Activated CD4-positive, alpha-beta memory T cell treated with anti-CD3 and anti-CD28 coated beads for 36 hours (primary cell): Measurements from ENCODE around the gene EFNA5. TPM values are rescaled to one million over a fixed set of nuclear protein-coding genes. Genes with fewer than 3 reads are reported as not detected.

Source experiments
- CTCF ChIA-PET: fragments of 350-600 bp; sonication (Branson Sonifier 250); formaldehyde crosslinking; loops from one replicate; lab custom pipeline; 2021; ENCODE audit warnings: antibody characterized with exemption, inconsistent platforms; lab: Charles Lee
- POLR2A ChIA-PET: fragments of 350-600 bp; sonication (Branson Sonifier 250); formaldehyde crosslinking; loops from one replicate; lab custom pipeline; 2021; ENCODE audit warnings: antibody characterized with exemption; lab: Charles Lee
- DNase-seq: peaks from one replicate; pipeline ENCODE4 v3.0.0-alpha.2; 2020
- H3K27ac Mint-ChIP-seq: one replicate; pipeline ENCODE4 v1.8.0; 2021; ENCODE audit warnings: mixed read lengths
- H3K27me3 Mint-ChIP-seq: one replicate; pipeline ENCODE4 v1.8.0; 2021; ENCODE audit warnings: mixed read lengths
- H3K36me3 Mint-ChIP-seq: one replicate; pipeline ENCODE4 v1.8.0; 2021; ENCODE audit warnings: mixed read lengths
- H3K4me1 Mint-ChIP-seq: one replicate; pipeline ENCODE4 v1.8.0; 2021; ENCODE audit warnings: low read depth, mixed read lengths
- H3K4me3 Mint-ChIP-seq: one replicate; pipeline ENCODE4 v1.8.0; 2021; ENCODE audit warnings: mild to moderate bottlenecking, mixed read lengths
- H3K9me3 Mint-ChIP-seq: one replicate; pipeline ENCODE4 v1.8.0; 2021; ENCODE audit warnings: mixed read lengths
- intact Hi-C: fragments of 100-400 bp; cut with micrococcal nuclease; formaldehyde crosslinking; loops from one replicate; pipeline ENCODE4 v1.15.1; 2023
- total RNA-seq, 2 experiments: library from RNA; stranded (reverse); gene quantifications; one replicate each; pipeline ENCODE4 v1.2.3, GENCODE V29; 2021

The EFNA5 gene
- total RNA-seq, 2 experiments from 2014 or later = not detected

DNA sequence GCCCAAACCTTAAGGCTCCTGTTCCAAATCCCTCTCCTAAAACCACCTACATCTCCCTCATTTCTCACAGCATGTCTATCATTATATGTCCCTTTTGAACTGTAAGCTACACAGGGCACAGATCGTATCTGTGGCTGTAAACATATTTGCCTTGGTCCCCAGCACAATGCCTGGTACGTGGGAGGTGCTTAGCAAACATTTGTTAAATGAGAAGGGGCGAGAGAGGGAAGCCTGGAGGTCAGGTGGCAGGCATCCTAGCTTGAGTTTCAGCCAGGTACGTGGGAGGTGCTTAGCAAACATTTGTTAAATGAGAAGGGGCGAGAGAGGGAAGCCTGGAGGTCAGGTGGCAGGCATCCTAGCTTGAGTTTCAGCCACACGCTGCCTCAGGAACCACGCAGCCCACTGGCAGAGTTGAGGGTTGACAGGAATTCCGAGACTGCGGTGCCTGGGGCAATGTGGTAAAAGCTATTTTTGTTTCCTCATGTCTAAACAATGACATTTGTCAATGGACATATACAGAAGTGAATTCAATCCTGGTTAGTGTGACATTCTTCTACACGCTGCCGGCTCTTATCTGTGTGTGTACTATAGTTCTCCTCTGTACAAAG lies 113.6 kb downstream of the EFNA5 start:
- Mint-ChIP-seq H3K36me3 (no peaks in the 10 kb centered on the region), H3K4me1 (no peaks in the 10 kb centered on the region), H3K27ac (no peak overlapping the region), H3K4me3 (no peak overlapping the region), H3K27me3 (peaks cover 7% of the 10 kb centered on the region), H3K9me3 (no peaks in the 10 kb centered on the region)
- ChIA-PET CTCF (interaction anchor here (1.8 kb wide), 1 partner anchor 15 kb away, joined by 6 read pairs; no protein-coding TSS in a partner anchor), POLR2A (no interaction called here)
- no peak for DNase-seq
- intact Hi-C loops = no loop called here

DNA sequence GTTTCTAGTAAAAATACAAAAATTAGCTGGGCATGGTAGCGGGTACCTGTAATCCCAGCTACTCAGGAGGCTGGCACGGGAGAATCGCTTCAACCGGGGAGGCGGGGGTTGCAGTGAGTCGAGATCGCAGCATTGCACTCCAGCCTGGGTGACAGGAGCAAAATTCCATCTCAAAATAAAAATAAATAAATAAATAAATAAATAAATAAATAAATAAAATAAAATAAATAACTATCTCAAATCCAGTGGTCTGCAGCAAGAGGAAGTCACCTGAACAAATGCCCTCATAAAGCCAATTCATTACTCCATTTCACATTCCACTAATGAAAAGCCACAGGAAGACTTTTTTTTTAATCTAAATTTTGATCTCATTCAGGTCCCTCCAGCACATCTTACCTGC lies 114.2 kb downstream of the EFNA5 start:
- ChIA-PET CTCF (interaction anchor here (4.2 kb wide), 1 partner anchor 15 kb away, joined by 14 read pairs; no protein-coding TSS in a partner anchor), POLR2A (no interaction called here)
- intact Hi-C loops = no loop called here
- no peak overlapping the region for H3K27ac Mint-ChIP-seq
- H3K4me1 Mint-ChIP-seq = no peaks in the 10 kb centered on the region
- no peaks in the 10 kb centered on the region for H3K36me3 Mint-ChIP-seq
- peaks cover 7% of the 10 kb centered on the region for H3K27me3 Mint-ChIP-seq
- H3K4me3 Mint-ChIP-seq = no peak overlapping the region
- no peaks in the 10 kb centered on the region for H3K9me3 Mint-ChIP-seq
- no peak for DNase-seq

DNA sequence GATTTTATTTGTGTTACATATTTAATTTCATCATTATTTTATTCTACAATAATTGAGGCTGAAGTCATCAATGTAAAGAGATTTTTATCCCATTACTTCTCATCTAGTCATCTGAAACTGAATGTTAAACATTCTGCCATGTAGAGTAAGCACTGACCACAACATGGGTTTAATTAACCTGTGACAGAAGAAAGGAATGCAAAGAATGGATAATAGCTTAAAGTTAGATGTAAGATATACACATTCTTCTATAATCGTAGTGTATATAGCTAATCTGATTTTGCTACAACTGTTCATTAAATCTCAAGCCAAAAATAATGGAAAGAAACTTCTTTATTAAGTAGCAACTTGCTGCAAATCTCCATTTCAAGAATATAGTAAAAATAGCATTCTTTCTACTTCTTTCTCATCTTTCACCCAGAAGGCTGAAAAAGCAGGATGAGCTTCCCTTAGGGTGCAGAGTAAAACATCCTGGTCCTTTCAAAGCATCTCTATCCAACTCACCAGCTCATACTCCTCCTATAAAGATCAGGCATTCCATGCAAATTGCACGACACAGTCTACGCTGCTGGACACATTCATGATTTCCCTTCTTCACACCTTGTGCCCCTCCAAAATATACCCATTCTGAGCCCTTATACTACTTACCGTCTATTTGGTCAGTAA lies 115.2 kb downstream of the EFNA5 start:
- Mint-ChIP-seq H3K27me3 (peaks cover 7% of the 10 kb centered on the region), H3K36me3 (no peaks in the 10 kb centered on the region), H3K4me3 (no peak overlapping the region), H3K9me3 (no peaks in the 10 kb centered on the region), H3K27ac (no peak overlapping the region), H3K4me1 (no peaks in the 10 kb centered on the region)
- intact Hi-C loops = no loop called here
- CTCF ChIA-PET = interaction anchor here (0.8 to 4.2 kb wide), 2 partner anchors 16 to 95 kb away, joined by 3 to 14 read pairs; no protein-coding TSS in a partner anchor
- DNase-seq = no peak
- POLR2A ChIA-PET = no interaction called here

DNA sequence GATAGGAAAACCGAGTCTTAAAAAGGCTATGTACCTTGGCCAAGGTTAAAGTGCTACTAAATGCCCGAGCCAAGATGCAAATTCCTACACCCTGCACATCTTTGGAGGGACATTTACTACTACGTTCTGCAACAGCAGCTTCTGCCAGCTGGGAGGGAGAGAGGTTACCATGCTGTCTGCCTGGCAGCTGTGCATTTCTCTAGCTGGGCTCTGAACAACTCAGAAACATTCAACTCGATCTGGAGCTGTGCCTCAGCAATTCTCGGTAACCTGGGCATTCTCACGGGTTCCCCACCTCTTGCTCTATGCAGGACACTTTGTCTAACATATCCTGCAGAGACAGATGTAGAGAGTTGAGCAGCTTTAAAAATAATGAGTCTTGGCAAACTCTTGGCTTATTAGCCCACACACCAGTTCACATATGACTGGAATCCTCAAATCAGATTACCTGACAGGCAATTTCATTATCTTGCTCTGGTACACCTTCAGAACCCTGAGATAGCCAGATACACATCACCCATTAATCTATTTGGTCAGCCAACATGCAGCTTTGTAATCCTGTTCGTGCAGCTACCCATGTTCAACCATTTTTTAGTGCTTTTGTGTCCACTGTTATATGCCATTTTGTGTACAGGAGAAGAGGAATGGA lies 115.8 kb downstream of the EFNA5 start:
- intact Hi-C loops = no loop called here
- Mint-ChIP-seq H3K27ac (no peak overlapping the region), H3K9me3 (no peaks in the 10 kb centered on the region), H3K4me1 (no peaks in the 10 kb centered on the region), H3K4me3 (no peak overlapping the region), H3K27me3 (peaks cover 7% of the 10 kb centered on the region), H3K36me3 (no peaks in the 10 kb centered on the region)
- ChIA-PET POLR2A (no interaction called here), CTCF (interaction anchor here (4.2 kb wide), 1 partner anchor 17 kb away, joined by 14 read pairs; no protein-coding TSS in a partner anchor)
- DNase-seq = no peak

DNA sequence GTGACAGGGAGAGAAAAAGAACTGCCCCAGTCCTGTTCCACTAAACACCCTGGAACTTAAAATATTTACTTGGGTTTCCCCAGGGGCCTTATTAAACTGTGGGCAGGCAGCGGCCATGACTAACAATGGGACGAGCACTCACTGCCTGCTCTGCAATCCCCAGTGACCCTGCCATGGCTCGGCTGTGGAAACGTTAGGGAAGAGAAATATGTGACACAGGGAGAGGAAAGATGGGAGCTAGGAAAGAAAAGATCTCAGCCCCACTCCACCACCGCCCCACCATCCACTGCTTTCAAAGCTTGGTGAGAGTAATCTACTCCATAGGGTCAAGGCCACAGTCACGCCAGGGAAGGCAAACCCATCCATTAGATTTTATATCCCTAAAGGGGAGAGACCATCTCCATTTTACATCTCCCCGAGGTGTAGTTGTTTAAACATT lies 117.6 kb downstream of the EFNA5 start:
- no peak overlapping the region for H3K27ac Mint-ChIP-seq
- no peaks in the 10 kb centered on the region for H3K36me3 Mint-ChIP-seq
- no peak overlapping the region for H3K4me3 Mint-ChIP-seq
- intact Hi-C loops = no loop called here
- no peaks in the 10 kb centered on the region for H3K4me1 Mint-ChIP-seq
- peaks cover 7% of the 10 kb centered on the region for H3K27me3 Mint-ChIP-seq
- no peaks in the 10 kb centered on the region for H3K9me3 Mint-ChIP-seq
- DNase-seq = no peak
- ChIA-PET POLR2A (no interaction called here), CTCF (interaction anchor here (0.6 to 4.2 kb wide), 2 partner anchors 19 to 99 kb away, joined by 3 to 14 read pairs; no protein-coding TSS in a partner anchor)

DNA sequence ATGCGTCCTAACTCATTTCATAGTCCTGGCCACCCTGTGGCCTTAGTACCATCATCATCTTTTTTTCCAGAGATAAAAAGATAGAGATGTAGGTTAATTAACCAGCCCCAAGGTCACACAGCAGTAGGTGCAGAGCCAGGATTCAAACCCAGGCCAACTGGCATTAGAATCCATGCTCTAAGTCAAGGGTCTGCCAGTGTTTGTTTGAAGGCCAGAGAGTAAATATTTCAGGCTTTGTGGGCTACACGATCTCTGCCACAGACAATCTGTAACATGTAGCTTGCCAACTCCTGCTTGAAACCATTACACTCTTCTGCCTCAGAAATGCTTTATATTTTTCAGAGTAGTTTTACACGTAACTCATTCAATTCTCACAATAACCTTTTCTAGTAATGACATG lies 119.6 kb downstream of the EFNA5 start:
- CTCF ChIA-PET = no interaction called here
- no peaks in the 10 kb centered on the region for H3K9me3 Mint-ChIP-seq
- H3K36me3 Mint-ChIP-seq = no peaks in the 10 kb centered on the region
- H3K4me1 Mint-ChIP-seq = no peaks in the 10 kb centered on the region
- H3K4me3 Mint-ChIP-seq = no peak overlapping the region
- peaks cover 6% of the 10 kb centered on the region for H3K27me3 Mint-ChIP-seq
- DNase-seq = no peak
- H3K27ac Mint-ChIP-seq = no peak overlapping the region
- intact Hi-C loops = no loop called here
- POLR2A ChIA-PET = no interaction called here

DNA sequence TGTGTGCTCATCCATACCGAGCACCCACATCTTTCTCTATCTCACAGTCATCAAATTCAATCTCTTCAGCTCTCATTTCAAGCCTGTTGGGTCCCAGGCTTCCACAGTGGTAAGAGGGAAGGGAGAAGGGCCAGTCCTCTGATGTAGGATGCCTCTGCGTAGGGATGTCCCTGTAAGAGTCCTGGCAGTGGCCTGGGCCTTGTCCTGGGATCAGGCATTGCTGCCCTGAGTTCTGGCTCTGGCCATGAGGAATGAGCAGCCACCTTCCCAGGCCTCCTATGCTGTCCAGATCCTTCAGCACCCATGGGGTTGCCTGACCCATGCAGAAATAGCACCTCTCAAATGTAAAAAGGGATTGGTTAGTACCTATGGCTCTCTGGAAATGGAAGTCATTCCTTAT lies 121.2 kb downstream of the EFNA5 start:
- ChIA-PET CTCF (no interaction called here), POLR2A (no interaction called here)
- no peaks in the 10 kb centered on the region for H3K9me3 Mint-ChIP-seq
- H3K4me1 Mint-ChIP-seq = no peaks in the 10 kb centered on the region
- no peak overlapping the region for H3K27ac Mint-ChIP-seq
- no peak overlapping the region for H3K4me3 Mint-ChIP-seq
- intact Hi-C loops = no loop called here
- no peaks in the 10 kb centered on the region for H3K36me3 Mint-ChIP-seq
- DNase-seq = no peak
- peaks cover 2% of the 10 kb centered on the region for H3K27me3 Mint-ChIP-seq

DNA sequence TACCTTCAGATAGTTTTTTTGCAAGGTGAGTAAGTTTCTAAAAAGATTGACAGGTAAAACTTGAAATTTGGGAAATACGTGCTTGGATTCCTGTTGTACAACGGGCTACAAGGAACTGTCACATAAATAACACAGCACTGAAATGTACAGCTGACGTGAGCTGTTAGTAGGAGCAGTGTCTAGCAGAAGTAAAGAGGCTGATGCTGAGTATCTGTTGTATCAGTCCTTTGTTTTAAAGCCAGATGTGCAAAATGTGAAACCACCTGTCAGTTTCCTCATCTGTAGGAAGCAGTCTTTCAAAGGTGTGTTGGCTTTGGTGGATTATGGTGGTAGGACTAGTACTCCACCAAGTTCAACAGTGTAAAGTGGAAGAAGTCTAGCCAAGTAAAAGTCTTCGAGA lies 122.3 kb downstream of the EFNA5 start:
- no peaks in the 10 kb centered on the region for H3K36me3 Mint-ChIP-seq
- ChIA-PET POLR2A (no interaction called here), CTCF (no interaction called here)
- intact Hi-C loops = no loop called here
- no peaks in the 10 kb centered on the region for H3K27me3 Mint-ChIP-seq
- no peak for DNase-seq
- no peaks in the 10 kb centered on the region for H3K4me1 Mint-ChIP-seq
- H3K4me3 Mint-ChIP-seq = no peak overlapping the region
- no peaks in the 10 kb centered on the region for H3K9me3 Mint-ChIP-seq
- no peak overlapping the region for H3K27ac Mint-ChIP-seq

DNA sequence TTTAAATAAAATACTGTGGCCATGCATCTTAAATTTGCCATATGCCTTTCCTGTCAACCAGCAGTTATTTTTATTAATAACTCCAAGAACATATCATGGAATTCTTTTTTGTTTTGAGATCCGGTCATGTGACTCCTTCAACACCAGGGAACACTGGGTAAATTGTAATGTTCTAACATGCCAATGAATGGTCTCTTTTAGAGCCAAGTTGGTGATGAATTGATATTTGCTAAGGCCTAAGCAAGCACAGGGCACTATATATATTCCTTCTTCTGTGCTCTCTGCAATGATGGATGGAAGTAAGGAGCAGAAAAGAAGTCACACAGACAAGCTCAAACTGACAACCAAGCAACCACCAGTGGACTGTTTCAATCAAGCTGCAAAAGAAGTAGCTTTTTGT lies 124.0 kb downstream of the EFNA5 start:
- intact Hi-C loops = no loop called here
- POLR2A ChIA-PET = no interaction called here
- Mint-ChIP-seq H3K27ac (no peak overlapping the region), H3K9me3 (no peaks in the 10 kb centered on the region), H3K27me3 (no peaks in the 10 kb centered on the region), H3K4me1 (no peaks in the 10 kb centered on the region), H3K36me3 (no peaks in the 10 kb centered on the region), H3K4me3 (no peak overlapping the region)
- CTCF ChIA-PET = no interaction called here
- no peak for DNase-seq

DNA sequence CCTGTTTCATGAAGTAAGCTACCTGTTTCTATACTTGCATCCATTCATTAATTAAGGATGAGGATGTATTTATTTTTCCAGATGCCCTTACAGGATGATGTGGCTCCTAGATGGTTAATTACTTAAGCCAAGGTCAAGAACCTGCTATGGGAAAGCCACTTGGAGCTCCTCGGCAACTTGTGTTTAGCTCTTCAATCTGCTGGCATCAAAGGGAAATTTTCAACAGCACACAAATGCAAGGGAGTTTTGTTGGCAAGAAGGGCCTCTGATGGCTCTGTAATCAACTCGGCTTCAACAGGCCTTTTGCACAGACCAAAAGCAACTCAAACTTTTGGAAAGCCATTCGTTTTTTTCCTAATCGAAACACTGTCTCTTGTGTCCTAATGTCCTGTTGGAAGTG lies 125.3 kb downstream of the EFNA5 start:
- H3K4me3 Mint-ChIP-seq = no peak overlapping the region
- ChIA-PET CTCF (no interaction called here), POLR2A (no interaction called here)
- no peaks in the 10 kb centered on the region for H3K9me3 Mint-ChIP-seq
- DNase-seq = no peak
- H3K36me3 Mint-ChIP-seq = no peaks in the 10 kb centered on the region
- intact Hi-C loops = no loop called here
- H3K4me1 Mint-ChIP-seq = no peaks in the 10 kb centered on the region
- H3K27me3 Mint-ChIP-seq = no peaks in the 10 kb centered on the region
- H3K27ac Mint-ChIP-seq = no peak overlapping the region

DNA sequence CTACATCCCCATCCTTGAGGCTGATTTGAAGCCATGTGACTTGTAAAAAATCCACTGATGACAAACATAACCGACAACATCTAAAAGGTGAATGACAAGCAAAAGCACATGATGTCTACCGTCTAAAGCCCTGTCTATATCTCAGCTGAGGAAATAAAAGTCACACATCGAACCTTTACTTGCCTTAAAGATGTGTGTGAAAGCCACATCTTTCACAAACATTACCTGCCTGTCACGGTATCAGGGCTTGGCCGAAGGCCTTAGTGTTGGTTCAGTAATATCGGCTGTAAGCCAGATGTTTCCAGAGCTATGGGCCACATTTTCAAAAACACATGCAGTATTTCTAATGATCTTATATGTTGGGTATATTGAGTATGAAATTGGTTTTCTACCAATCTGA lies 125.8 kb downstream of the EFNA5 start:
- Mint-ChIP-seq H3K9me3 (no peaks in the 10 kb centered on the region), H3K27ac (no peak overlapping the region), H3K4me3 (no peak overlapping the region), H3K27me3 (no peaks in the 10 kb centered on the region), H3K4me1 (no peaks in the 10 kb centered on the region), H3K36me3 (no peaks in the 10 kb centered on the region)
- ChIA-PET CTCF (no interaction called here), POLR2A (no interaction called here)
- intact Hi-C loops = no loop called here
- DNase-seq = no peak

DNA sequence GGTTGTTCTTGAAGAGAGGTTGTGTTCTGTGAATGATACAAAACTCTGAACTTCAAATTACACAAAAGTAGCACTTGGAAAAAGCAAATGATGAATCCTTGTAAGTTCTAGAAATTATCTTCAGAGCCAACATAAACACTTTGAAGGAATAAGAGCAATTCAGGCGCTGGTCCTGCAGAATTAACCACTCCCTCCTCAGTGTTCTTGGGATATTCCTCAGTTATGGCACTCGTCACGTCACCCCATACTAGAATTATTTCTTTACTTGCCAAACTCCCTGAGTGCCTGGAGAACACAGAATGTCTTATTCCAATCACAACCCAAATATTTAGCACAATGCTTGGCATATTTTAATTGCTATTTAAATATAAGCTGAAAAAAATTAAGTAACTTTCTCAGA lies 126.3 kb downstream of the EFNA5 start:
- no peak overlapping the region for H3K4me3 Mint-ChIP-seq
- CTCF ChIA-PET = interaction anchor here (0.7 kb wide), 1 partner anchor 26 kb away, joined by 5 read pairs; no protein-coding TSS in a partner anchor
- no peak overlapping the region for H3K27ac Mint-ChIP-seq

More for the DNA sequence above, 126.3 kb downstream of the EFNA5 start:
- intact Hi-C loops = no loop called here
- Mint-ChIP-seq H3K4me1 (no peaks in the 10 kb centered on the region), H3K36me3 (no peaks in the 10 kb centered on the region), H3K27me3 (no peaks in the 10 kb centered on the region), H3K9me3 (no peaks in the 10 kb centered on the region)
- POLR2A ChIA-PET = no interaction called here
- no peak for DNase-seq
